Measurements from ENCODE around the gene DYRK4. TPM values are rescaled to one million over a fixed set of nuclear protein-coding genes. Genes with fewer than 3 reads are reported as not detected.

The DYRK4 gene
- total and polyA plus RNA-seq, 2 donors (not counting 1 experiment from before 2014, with no cell fraction given): 55.2 to 63.1 TPM

GRCh38 chr12:4630262-4630661, 68.3 kb downstream of the DYRK4 start:
- no peak for DNase-seq (ENCODE audit: low read depth in 2 of 2)
- H4K20me1 ChIP-seq (ENCODE audit: control insufficient read depth, extremely low read depth, insufficient read depth, low read length): no peaks in the 10 kb centered on the region
- H3K27ac ChIP-seq (ENCODE audit: insufficient read depth, low read length): no peak overlapping the region
- H3K9me3 ChIP-seq (ENCODE audit: control insufficient read depth, insufficient read depth, low read depth, low read length): no peaks in the 10 kb centered on the region
- TF ChIP-seq CTCF (conservative IDR thresholded peaks at IDR 0.05 in 1 of 2, IDR thresholded peaks at IDR 0.05 in 1 of 2; ENCODE audit: low read depth in 1 of 2, low read length in 2 of 2) (no peak), EZH2 (IDR thresholded peaks at IDR 0.05; ENCODE audit: low read length, missing control alignments) (no peak)
- H3K27me3 ChIP-seq (ENCODE audit: control insufficient read depth, insufficient read depth, low read length): no peaks in the 10 kb centered on the region
- H2AFZ ChIP-seq (ENCODE audit: low read length): no peak overlapping the region
- H3K4me3 ChIP-seq (replicated peaks in 1 of 4; ENCODE audit: control extremely low read depth in 1 of 4, insufficient read depth in 1 of 4, low read depth in 3 of 4, low read length in 4 of 4): no peak overlapping the region
- no peaks in the 10 kb centered on the region for H3K4me1 ChIP-seq (ENCODE audit: control insufficient read depth, extremely low read depth, insufficient read depth, low read length)
- H3K4me2 ChIP-seq (ENCODE audit: extremely low read depth, insufficient read depth, low read length): no peak overlapping the region
- H3K79me2 ChIP-seq (ENCODE audit: control insufficient read depth, insufficient read depth, low read length): no peaks in the 10 kb centered on the region
- no peak overlapping the region for H3K9ac ChIP-seq (ENCODE audit: insufficient read depth, low read length)
- H3K36me3 ChIP-seq (ENCODE audit: control insufficient read depth, insufficient read depth, low read length): no peaks in the 10 kb centered on the region

- Histone ChIP-seq H3K79me2 (ENCODE audit: control insufficient read depth, insufficient read depth, low read length) (no peaks in the 10 kb centered on the region), H3K4me3 (replicated peaks in 1 of 4; ENCODE audit: control extremely low read depth in 1 of 4, insufficient read depth in 1 of 4, low read depth in 3 of 4, low read length in 4 of 4) (no peak overlapping the region), H3K9me3 (ENCODE audit: control insufficient read depth, insufficient read depth, low read depth, low read length) (no peaks in the 10 kb centered on the region), H3K27me3 (ENCODE audit: control insufficient read depth, insufficient read depth, low read length) (no peaks in the 10 kb centered on the region), H2AFZ (ENCODE audit: low read length) (no peak overlapping the region), H4K20me1 (ENCODE audit: control insufficient read depth, extremely low read depth, insufficient read depth, low read length) (no peaks in the 10 kb centered on the region), H3K4me1 (ENCODE audit: control insufficient read depth, extremely low read depth, insufficient read depth, low read length) (peaks cover 2% of the 10 kb centered on the region), H3K36me3 (ENCODE audit: control insufficient read depth, insufficient read depth, low read length) (no peaks in the 10 kb centered on the region), H3K9ac (ENCODE audit: insufficient read depth, low read length) (no peak overlapping the region), H3K27ac (ENCODE audit: insufficient read depth, low read length) (no peak overlapping the region), H3K4me2 (ENCODE audit: extremely low read depth, insufficient read depth, low read length) (no peak overlapping the region)
- DNase-seq (ENCODE audit: low read depth in 2 of 2): no peak
- TF ChIP-seq EZH2 (IDR thresholded peaks at IDR 0.05; ENCODE audit: low read length, missing control alignments): no peak
- no peak for TF ChIP-seq CTCF (conservative IDR thresholded peaks at IDR 0.05 in 1 of 2, IDR thresholded peaks at IDR 0.05 in 1 of 2; ENCODE audit: low read depth in 1 of 2, low read length in 2 of 2)
These were observed 81.7 kb downstream of the DYRK4 start for GRCh38 chr12:4643747-4644146.

- Histone ChIP-seq H3K27me3 (ENCODE audit: control insufficient read depth, insufficient read depth, low read length) (no peaks in the 10 kb centered on the region), H3K4me1 (ENCODE audit: control insufficient read depth, extremely low read depth, insufficient read depth, low read length) (peaks cover 2% of the 10 kb centered on the region), H3K9ac (ENCODE audit: insufficient read depth, low read length) (no peak overlapping the region), H3K4me3 (replicated peaks in 1 of 4; ENCODE audit: control extremely low read depth in 1 of 4, insufficient read depth in 1 of 4, low read depth in 3 of 4, low read length in 4 of 4) (no peak overlapping the region), H3K9me3 (ENCODE audit: control insufficient read depth, insufficient read depth, low read depth, low read length) (no peaks in the 10 kb centered on the region), H3K27ac (ENCODE audit: insufficient read depth, low read length) (no peak overlapping the region), H4K20me1 (ENCODE audit: control insufficient read depth, extremely low read depth, insufficient read depth, low read length) (no peaks in the 10 kb centered on the region), H3K36me3 (ENCODE audit: control insufficient read depth, insufficient read depth, low read length) (no peaks in the 10 kb centered on the region), H2AFZ (ENCODE audit: low read length) (no peak overlapping the region), H3K4me2 (ENCODE audit: extremely low read depth, insufficient read depth, low read length) (no peak overlapping the region), H3K79me2 (ENCODE audit: control insufficient read depth, insufficient read depth, low read length) (peaks cover 10% of the 10 kb centered on the region)
- TF ChIP-seq CTCF (conservative IDR thresholded peaks at IDR 0.05 in 1 of 2, IDR thresholded peaks at IDR 0.05 in 1 of 2; ENCODE audit: low read depth in 1 of 2, low read length in 2 of 2) (no peak), EZH2 (IDR thresholded peaks at IDR 0.05; ENCODE audit: low read length, missing control alignments) (no peak)
- DNase-seq (ENCODE audit: low read depth in 2 of 2): no peak
These were observed 83.0 kb downstream of the DYRK4 start for GRCh38 chr12:4645023-4645422.
